ENCODE measurements around the gene SBDS.
"Not testable (repeated sequence)": the region's sequence is repeated elsewhere in the genome, so short reads cannot be mapped to it uniquely, and the experiment has no call there.

Gene SBDS

DNA sequence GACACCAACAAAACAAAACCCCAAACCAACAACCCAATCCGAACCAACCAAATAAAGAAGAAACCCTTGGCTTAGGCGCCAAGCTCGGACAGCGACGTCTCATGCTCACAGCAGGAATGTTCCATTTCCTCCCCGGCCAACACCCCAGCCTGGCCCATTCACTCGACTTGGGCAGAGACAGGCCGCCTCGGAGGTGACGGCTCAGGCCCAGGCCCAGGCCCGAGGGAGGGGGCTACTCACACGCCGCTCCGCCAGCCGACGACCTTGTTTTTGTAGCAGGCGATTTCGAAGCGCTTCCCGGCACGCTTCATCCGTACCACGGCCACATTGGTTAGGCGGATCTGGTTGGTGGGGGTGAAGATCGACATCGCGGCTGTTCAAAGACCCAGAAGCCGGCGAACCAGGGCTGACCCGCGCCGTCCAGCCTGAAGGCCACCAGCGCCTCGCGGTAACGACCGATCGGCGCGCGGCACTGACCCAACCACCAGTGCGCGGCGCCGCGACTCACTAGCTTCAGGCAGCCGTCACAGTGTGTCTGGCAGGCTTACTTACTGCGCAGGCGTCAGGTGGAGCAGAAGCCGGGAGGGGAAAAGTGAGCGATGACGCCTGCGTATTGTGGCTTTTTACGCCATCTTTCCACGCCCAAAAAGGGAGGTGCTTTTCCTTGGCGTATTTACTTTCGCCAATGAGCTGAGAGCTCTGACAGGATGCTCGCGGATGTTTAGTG, at the start of gene SBDS:
Gene SBDS, minus strand, starts transcription at position 537 of the 727 bp plus-strand sequence. Its CDS starts 169 bp downstream, at position 368.
- FAIRE-seq: peak; percentile 88

DNA sequence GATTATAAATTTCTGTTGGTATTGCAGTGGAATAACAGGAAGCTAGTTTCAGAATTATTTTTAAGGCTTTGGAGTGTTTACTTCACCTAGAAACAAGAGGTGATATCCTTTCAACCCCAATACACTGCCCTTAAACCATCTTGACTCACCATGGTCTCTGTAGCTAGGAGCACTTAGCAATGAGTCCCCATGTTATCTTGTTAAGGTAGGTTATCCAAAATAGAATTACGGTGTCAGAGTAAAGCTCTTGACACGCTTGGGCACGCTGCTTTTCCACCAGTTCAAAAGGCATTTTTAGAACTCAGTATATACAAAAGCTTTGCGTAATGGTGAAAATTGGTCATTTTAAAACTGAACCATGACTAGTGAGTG, 48.2 kb upstream of the SBDS start:
- FAIRE-seq: not testable (repeated sequence)

DNA sequence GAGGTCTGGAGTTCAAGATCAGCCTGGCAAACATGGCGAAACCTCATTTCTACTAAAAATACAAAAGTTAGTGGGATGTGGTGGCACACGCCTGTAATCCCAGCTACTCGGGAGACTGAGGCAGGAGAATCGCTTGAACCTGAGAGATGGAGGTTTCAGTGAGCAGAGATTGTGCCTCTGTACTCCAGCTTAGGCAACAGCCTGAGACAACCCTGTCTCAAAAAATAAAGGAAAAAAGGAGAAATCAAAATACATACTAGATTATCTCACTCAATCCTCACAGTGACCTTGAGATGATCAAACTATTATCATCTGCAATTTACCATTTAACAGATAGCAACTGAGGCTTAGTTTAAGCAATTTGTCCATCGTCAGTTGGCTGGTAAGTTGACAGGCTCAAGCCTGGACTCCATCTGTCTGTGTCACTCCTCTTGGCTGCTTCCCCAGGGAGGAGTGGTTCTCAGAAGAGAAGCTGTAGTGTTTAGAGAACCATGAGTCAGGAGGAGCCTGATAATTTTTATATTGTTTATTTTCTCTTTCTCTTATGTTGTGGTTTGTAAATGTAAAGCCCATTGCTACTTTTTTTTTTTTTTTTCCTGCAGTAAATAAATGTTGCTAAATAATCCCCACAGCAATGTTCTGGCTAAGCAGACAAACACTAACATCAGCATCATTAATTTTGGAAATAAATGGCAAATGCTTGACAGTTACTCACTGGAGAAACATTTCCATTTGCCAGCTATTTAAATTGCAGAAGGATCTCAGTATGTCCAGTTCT, 47.6 kb upstream of the SBDS start:
- FAIRE-seq: not testable (repeated sequence)

DNA sequence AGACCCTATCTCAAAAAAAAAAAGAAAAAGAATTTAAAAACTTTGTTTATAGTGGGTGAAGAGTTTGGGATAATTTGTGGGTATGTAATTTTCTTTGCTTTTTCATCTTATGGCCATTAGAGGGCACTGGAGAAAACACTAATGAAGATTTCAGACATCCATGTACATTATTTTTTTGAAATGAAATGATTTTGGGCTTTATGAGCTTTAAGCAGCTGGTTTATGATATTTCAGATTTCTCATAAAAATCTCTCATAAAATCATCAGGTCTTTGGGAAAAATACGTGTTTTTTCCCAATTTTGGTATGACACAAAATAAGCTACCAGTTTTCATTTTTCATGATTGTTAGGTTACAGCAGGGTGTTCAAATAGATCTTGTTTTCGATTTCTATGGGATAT, 45.4 kb upstream of the SBDS start:
- peak; percentile 85 for FAIRE-seq

DNA sequence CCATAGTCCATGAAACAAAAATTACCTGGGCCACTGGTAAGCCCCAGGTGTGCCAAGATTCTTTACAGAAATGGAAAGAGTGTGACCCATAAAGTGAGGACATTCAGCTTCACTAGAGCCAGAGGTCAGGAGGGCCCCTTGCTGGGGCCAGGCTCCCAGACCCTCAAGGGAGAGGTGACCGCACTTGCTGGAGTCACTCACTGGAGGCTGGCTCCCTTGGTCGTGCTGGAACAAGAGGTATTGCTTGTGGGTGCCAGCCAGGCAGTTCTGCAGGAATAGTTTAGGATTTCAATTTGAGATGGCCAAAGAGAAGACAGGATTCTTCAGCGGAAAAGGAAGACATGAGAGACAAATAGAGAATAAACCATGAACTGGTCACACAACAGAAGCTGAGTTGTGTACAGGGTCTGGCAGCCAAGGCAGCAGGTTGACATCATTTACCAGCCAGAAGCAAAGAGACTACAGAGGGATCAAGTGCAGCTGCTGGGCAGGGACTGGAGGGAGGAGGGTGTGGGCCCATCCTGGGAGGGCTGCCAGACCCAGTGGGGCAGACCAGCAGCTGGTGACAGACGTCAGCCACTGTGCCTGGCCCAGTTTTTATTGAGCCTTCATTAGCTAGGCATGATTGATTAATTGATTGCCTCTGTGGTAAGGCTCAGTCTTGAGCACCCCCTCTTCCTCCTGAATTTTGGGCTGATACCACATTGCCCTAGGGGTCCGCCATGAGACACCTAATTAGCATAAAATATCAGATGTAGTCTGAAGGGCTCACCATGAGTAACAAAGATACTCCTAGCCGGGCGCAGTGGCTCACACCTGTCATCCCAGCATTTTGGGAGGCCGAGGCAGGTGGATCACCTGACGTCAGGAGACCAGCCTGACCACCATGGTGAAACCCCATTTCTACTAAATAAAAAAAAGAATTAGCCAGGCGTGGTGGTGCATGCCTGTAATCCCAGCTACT, 41.3 kb upstream of the SBDS start:
- not testable (repeated sequence) for FAIRE-seq

DNA sequence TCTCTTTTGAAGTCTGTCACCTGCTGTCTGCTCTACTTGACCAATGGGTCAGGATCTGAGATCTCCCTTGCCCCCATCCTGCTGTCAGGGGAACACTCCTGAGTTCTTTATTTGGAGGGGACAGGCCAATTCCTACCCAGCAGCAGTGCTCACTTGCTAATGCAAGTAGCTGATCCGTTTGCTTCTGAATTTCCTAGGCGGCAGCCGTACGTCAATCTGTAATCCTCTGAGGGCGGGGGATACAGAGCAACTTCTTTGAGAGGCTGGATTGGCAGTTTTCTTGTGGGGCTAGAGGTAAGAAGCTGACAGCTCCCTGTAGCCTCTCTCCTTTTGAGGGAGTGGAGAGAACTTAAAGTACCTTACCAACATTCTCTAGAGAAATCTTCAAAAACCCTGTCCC, 37.9 kb upstream of the SBDS start:
- no peak for FAIRE-seq

DNA sequence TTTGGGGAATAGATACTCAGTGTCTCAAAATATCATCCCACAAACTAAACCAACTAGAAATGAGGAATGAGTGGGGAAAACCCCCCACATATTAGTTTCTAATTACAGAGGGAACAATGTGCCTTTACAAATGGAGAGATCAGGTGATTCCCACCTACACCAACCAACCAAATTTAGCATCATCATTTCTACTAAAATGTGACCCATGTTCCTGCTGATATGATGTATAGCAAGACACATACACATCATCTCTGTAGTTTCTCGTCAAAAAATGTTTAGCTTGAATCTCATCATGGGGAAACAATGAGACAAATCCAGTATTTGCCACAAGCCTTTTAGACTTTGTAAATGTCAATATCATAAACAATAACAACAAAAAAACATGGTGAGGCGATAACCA, 36.3 kb upstream of the SBDS start:
- FAIRE-seq: not testable (repeated sequence)

DNA sequence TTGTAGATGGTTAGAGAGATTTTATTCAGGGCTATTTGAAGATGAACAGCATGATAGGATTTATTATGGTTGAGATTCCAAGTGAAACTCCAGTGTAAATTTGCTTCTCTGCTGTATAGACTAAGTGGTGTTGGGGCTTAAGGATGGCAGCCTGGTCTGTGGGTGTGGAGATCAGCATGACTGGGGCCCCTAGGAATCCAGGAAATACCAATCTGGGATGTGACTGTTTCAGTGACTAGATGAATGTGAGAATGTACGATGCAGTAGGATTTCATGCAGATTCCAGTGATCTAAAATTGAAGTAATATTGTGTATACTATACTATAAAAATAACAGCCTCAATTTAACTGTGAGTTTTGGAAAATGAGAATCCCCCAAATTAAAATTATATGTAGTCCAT, 30.1 kb upstream of the SBDS start:
- not testable (repeated sequence) for FAIRE-seq

DNA sequence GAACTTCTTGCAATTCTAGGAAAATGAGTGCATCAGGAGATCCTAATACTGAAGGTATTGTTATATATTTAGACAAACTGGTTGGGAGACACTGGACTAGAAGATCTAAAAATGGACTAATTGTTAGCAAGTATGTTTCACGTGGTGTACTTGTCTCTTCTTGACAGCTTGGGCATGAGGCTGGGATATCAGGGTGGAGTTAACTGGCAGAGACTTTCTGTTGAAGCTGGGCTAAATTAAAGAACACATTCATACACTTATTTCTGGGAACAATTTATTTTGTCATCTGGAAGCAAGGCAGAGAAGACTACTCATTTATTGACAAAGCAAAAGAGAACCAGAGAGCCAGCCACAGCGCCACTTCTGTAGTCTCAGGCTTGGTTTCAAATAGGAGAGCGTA, 27.1 kb upstream of the SBDS start:
- FAIRE-seq: no peak

DNA sequence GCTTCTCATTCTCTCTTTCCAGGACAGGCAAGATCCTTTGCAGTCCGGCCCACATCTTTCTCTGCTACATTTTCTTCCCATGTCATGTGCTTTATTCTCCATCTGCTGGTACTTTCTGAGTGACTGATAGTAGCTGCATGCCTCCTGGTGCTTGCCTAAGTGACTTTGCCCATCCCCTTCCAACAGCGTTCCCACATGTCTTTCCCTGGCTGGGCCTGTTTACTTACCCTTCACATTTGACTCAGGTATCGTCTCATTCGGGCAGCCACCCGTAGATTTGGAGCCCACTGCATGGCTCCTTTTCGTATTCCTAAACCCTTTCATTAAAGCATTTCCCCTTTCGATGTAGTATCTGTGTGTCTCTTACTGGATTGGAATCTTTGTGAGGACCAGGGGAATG, 25.9 kb upstream of the SBDS start:
- FAIRE-seq: no peak

DNA sequence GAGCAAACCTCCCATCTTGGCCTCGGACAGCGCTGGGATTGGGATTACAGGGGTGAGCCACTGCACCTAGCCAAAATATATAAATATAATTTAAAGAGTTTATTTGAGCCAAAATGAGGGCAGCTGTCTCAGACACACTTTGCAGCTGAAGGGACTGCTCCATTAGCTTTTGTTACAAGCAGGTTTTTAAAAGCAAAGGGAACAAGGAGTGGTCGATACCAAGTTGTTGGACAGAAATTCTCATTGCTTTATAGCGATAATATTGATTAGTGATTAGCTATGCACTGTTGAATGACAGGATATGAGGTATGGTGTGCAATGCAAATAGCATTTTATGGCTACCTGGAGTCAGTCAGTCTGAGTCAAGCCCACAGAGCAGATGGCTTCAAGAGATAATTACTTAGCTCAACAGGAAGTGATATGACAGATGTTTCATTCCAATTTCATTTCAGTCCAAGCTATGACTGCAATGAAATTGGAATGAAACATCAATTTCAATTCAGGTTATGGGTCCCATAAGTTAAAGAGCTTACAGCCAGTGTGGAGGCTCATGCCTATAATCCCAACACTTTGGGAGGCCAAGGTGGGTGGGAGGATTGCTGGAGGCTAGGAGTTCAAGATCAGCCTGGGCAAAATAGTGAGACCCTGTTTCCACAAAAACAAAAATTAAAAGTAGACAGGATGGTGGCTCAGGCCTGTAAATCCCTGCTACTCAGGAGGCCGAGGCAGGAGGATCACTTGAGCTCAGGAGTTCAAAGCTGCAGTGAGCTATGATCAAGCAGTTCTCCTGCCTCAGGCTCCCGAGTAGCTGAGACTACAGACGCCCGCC, 24.4 kb upstream of the SBDS start:
- no peak for FAIRE-seq

DNA sequence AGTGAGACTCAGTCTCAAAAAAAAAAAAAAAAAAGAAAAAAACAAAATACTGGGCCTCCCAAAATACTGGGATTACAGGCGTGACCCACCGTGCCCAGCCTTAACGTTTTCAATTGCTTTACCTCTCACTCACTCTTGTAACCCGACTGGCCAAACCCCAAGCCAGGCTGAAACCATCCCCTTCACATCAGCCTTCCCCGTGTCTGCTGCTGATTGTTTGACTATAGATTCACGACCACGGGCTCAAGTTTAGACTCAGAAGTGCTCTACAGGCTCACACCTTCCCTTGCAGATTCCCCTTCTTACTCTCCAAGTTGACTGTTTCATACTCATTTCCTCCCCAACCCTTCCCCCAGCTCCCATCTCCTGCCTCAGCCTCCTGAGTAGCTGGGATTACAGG, 23.6 kb upstream of the SBDS start:
- no peak for FAIRE-seq

DNA sequence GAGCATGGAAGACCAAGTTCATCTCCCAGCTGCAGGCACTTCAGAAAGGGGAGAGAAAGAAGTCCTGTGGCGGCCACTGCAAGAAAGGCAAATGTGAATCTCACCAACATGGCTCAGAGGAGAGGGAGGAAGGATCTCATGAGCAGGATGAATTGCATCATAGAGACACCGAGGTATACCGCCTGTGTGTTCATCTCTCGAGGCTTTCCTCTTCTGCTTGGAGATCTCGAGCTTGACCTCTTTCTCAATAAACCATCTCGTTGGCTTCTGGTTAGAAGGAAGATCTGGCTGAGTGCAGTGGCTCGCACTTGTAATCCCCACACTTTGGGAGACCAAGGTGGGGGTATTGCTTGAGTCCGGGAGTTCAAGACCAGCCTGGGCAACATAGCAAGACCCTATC, 22.6 kb upstream of the SBDS start:
- FAIRE-seq: not testable (repeated sequence)

DNA sequence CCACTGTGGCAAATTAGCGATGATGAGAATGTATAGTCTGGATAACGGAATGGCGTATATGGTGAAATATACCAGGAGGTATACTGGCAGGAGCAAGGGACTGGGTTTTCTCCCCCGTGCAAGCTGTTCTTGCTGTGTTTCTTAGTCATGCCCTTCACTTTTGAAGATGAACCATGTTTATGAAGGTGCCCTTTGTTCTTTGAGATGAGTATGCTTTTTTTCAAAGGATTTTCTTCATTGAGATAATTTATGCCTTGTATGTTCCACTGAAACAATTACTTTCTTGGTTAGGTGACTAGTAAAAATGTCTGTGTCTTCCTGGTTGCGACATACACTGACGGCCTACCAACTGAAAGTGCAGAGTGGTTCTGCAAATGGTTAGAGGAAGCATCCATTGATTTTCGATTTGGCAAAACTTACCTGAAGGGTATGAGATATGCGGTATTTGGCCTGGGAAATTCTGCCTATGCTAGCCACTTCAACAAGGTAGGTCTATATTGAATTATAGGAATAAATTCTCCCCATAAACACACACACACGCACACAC, 18.8 kb upstream of the SBDS start:
- not testable (repeated sequence) for FAIRE-seq

DNA sequence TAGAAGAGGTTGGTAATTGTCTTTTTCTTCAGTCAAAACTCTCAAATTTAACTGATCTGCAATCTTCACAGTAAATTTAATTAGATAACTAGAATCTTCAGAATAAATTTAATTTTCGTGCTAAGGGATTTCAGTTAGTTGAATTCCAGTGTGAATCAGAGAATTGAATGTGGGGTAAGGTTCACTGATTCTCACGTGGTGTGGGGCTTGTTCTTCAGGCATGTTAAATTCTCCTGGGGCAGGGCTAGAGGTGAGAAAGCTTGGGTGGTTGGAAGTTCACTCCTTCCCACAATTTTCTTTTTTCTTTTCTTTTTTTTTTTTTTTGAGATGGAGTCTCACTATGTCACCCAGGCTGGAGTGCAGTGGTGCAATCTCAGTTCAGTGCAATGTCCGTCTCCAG, 14.3 kb upstream of the SBDS start:
- FAIRE-seq: not testable (repeated sequence)

DNA sequence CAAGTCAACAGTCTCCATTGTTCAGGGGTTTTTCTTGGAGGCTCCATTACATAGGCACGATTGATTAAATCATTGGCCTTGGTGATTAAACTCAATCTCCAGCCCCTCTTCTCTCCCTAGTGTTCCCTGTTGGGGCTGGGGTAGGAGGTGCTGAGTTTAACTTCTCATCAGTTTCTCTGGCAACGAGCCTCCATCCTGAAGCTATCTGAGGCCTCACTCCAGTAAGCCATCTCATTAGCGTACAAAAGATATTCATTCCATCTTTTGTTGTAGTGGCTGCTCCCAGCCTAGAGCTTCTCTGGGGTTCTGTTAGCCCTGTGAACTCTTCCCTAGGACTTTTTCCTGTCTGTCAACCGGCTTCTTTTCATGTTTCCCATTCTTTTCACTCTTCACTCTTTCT, 12.9 kb upstream of the SBDS start:
- FAIRE-seq: no peak

DNA sequence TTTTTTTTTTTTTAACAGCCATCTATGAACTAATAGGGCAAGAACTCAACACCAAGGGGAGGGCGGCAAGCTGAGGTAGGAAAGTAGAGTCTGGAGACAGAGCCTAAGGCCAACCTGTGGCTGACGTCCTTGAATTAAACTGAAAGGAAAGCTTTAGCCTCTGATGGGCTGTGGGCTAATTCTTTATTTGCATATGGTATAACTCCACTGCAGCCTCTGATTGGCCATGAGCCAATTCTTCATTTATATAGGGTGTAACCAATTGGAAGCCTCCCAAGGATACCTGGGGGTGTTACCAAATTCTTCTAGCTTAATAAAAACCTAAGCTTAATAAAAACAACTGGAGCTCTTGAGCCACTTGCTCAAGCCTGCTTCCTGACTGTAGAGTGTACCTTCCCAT, 11.6 kb upstream of the SBDS start:
- no peak for FAIRE-seq

DNA sequence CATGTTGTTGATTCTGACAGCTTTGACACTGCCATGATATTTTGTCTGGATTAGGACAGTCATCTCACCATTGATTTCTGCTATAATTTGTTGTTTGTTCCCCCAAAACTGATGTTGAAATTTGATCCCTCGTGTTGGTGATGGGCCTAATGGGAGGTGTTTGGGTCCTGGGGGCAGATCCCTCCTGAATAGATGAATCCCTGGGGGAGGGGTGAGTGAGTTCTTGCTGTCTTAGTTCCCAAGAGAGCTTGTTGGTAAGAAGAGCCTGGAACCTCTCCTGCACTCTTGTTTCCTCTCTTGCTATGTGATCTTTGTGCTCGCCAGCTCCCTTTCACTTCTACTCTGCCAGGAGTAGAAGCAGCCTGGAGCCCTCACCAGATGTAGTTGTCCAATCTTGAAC, 8.8 kb upstream of the SBDS start:
- not testable (repeated sequence) for FAIRE-seq

DNA sequence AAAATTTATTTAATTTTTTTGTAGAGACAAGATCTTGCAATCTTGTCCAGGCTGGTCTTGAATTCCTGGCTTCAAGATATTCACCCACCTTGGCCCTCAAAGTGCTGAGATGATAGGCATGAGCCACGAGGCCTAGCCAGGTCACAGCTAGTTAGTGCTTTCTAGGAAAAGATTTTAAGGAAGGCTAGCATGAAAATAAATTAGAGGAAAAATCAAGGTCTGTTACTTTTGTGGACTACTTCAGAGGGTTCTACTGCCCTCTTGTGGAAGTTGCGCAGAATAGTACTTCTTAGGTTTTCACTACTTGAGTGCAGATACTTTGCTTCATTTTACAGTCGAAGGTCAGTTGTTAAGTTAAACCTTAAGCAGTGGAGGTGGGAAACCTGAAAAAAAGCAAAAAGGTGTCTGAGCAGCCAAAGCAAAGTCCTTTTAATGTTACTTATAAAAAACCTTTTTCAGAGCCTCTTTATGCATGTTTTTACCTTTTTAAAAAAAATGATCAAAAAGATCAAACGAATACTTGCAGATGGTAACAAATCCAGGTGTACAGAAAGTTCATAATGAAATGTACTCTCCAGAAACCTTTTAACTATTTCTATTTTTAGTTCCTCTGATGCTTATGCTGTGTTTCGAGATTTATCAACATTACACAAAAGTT, 5.3 kb upstream of the SBDS start:
- peak; percentile 95 for FAIRE-seq

DNA sequence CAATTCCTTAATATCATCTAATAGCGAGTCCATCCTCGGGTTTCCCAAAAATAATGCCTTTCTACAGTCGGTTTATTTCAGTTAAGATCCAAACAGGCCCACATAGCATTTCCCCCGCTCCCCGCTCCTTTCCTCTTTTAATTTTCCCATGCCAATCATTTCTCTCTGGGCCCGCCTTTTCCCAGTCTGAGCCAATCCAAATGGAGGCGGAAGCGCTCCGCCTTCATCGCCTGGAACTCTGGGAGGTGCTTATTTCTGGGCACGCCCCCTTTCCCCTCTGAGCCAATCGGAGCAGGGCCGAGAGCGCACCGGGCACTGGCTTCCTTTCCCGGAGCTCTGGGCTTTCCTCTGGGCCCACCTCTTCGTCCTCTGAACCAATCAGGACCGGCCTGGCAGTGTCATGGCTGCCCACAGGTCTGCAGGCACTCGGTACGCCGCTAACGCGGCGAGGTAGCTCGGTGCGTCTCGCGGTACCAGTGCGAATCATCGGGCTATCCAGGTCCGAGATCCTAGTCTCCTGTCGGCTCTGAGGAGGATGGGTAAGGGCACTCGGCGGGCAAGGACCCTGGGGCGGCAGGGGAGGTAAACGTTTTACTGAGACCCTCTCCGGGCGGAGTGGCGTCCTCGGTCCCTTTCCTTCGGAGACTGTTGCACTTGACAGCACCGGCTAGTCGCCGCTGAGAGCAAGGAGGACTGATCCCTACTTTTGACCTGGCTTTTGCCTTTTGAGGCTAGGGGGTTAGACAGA, 1.2 kb upstream of the SBDS start, which contains the start of gene TYW1:
Gene TYW1, plus strand, starts transcription at position 390 of the 748 bp plus-strand sequence. Its CDS starts 146 bp downstream, at position 536.
- FAIRE-seq: peak; percentile 95

DNA sequence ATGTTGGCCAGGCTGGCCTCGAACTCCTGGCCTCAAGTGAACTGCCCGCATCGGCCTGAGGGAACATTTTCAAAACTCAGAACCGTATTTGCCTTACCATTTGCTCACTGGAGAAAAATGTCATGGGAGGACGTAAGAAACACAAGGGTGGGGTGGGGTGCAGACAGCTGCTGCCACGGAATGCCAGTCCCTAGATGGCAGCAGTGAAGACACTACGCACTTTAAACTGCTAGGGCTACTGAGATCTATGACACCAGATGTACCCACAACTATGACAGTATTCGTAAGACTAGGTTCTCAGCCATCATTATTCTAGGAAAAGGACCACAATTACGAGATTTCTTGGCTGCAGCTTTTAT, 716 bp downstream of the SBDS start:
- not testable (repeated sequence) for FAIRE-seq

Data from TTC549 (cell line).